Left lobe of liver (tissue), 2 donors: ENCODE data around the gene CORO2B. TPM values are rescaled to one million over a fixed set of nuclear protein-coding genes. Genes with fewer than 3 reads are reported as not detected.
A peak's percentile ranks its signal among the peaks of the same experiment; 100 is the strongest.

Experiments used
- ATAC-seq: fragments of 200-7000 bp; cut with Tn5 transposase; one replicate; pipeline ENCODE4 v1.9.1; 2020; ENCODE audit warnings: mild to moderate bottlenecking, moderate library complexity
- DNase-seq: peaks from one replicate; pipeline ENCODE4 v3.0.0-alpha.2; 2020; ENCODE audit warnings: low spot score
- total RNA-seq: library from RNA; stranded (reverse); gene quantifications from one replicate; pipeline ENCODE4 v1.2.1, GENCODE V29; 2021
- donor health status: DM: no; HTN: no; CAD: no; lungs with moderate emphysema.
- donor health status: DM: no; HTN: yes; CAD: no.

CORO2B gene
- total RNA-seq, 1 donor from 2014 or later = 0.35 TPM

DNA sequence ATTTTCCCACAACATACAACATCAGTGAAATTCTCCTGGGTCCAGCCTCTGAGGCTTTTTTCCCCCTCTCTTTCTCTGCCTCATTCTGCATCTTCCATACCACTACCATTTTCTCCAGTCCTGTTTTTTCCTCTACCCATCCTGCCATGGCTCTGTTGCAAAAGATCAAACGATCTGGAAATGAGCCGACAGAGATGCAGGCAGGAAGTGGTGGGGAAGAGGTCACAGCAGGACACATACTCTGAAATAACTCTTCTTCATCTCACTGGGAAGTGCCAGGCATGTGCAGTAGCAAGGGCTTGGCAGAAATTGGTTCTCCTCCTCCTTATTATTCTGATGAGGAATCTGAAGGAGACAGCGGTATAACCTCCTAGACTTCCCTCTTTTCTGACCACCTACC, 114.3 kb downstream of the CORO2B start:
- no peak for ATAC-seq
- no peak for DNase-seq

DNA sequence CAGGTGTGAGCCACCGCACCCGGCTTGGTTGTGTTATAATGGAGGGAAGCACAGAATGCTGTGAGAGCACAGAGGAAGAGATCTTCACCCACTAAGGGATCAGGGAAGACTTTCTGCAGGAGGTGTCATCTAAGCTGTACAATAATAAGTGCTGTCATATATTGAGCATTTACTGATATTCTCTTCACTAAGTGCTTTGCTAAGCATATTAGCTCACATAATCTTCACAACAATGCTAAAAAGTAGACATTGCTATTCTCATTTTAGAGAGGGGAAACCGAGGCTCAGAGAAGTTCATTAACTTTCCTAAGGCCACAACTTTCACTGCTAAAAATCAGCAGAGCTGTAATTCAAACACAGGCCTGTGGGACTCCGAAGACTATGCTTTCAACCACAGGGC, 115.3 kb downstream of the CORO2B start:
- ATAC-seq (no peak), DNase-seq (no peak)

DNA sequence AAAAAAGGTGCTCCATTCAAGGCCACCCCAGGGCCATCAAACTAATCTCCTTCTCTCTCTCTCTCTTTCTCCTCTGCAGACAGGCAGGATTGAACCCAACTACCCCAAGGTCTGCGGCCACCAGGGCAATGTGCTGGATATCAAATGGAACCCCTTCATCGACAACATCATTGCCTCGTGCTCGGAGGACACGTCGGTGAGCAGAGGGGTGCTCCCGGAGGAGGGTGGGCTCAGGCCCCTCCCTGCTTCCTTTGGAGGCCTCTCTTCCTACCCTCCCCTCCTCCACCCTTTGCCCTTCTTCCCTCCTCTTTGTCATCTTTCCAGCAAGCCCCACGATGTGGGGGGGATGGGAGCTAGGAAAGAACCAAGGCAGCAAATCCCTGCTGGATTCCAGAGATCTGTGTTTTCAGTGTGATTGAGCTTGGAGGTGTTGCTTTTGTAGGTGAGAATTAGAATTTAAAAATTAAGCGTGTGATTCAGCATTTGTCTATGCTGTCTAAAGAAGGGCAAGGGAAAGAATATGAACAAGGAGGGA, 116.3 kb downstream of the CORO2B start:
- ATAC-seq (no peak), DNase-seq (no peak)

DNA sequence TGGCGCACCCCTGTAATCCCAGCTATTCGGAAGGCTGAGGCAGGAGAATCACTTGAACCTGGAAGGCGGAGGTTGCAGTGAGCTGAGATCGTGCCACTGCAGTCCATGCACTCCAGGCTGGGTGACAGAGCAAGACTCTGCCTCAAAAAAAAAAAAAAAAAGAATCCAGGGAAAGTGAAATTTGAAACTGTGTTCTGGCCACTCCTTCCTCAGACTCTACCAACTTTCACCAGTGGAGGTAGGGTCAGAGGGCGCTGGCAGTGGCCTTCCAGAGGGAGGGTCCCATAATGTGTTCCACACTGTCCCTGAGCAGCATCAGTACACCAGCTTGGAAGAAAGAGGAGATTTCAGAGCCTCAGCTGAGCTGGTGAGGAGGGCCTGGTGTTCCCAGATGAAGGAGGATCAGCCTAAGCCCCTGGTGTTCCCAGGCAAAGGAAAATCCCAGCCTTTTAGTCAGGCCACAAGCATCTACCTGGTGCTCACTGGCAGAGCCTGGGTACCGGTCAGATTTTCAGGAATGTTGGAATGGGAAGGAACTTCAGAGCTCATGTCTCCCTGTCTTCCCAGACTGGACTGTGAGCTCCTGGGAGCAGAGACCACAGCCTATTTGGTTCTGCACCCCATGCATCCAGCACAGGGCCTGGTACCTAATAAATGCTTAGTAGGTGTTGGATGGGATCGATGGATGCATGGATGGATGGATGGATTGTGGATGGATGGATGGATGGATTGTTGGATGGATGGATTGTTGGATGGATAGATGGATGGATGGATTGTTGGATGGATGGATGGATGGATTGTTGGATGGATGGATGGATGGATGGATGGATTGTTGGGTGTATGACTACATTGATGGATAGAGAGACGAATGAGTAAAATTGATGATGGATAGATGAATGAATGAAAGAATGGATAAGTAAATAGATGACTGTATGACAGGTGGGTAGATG, 117.9 kb downstream of the CORO2B start:
- no peak for ATAC-seq
- DNase-seq = no peak

DNA sequence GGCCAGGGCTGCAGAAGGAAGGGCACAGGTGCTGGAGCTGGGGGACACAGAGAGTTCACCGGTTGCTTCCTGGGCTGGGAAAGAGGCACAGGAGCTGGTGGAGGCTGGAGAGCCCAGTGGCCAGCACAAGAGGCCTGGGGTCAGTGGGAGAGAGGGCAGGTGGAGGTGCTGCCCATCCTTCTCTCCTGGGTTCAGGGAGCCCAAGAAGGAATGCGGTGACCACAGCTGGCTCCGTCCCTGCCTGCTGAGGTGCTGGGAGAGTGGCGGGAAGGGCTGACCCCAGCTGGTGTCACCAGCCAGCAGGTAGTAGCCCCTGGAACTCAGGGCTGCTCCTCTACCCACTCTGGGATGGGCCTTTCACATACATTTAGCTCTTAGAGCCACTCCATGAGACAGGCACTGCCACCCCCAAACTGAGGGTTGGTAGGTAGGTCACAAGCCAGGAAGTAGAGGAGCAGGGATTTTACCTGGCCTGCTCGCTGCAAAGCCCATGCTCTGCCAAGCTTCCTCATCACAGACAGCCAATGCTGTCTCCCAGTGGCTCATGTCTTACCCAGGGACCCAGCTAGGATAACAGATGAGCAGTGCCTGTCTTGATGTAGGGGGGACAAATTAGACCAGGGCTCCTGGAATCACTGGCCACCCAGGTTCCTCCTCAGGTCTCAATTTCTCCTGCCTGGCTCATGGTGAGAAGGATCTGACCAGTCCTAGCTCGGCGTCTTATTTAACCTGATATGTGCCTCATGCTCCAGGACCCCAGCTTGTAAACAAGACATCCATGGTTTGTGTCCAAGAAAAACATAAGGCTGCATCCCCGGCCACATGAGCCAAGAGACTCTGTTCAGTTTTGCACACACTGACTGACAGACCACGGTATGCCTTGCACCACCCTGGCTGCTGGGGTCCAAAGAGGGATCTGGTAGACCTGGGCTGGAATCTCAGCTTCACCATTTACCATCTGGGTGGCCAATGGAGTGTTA, 119.2 kb downstream of the CORO2B start:
- DNase-seq (no peak), ATAC-seq (no peak)

DNA sequence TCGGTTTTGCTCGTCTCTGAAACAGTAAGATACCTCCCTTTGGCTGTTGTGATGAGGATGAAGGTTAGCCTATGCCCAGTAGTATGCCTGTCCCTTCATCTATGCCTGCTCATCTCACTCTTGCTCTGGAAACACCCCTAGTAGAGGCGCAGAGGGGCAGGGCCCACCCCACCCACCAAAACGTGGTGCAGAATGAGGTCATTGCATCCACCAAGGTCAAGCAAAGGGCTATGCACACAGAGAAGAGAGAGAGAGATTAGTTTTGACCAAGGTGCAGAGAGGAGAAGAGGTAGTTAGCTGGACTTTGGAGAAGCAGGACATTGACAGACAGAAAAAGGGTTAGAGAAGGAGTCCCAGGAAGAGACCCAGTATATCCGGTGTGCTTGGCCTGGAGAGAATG, 119.9 kb downstream of the CORO2B start:
- DNase-seq (no peak), ATAC-seq (no peak)

DNA sequence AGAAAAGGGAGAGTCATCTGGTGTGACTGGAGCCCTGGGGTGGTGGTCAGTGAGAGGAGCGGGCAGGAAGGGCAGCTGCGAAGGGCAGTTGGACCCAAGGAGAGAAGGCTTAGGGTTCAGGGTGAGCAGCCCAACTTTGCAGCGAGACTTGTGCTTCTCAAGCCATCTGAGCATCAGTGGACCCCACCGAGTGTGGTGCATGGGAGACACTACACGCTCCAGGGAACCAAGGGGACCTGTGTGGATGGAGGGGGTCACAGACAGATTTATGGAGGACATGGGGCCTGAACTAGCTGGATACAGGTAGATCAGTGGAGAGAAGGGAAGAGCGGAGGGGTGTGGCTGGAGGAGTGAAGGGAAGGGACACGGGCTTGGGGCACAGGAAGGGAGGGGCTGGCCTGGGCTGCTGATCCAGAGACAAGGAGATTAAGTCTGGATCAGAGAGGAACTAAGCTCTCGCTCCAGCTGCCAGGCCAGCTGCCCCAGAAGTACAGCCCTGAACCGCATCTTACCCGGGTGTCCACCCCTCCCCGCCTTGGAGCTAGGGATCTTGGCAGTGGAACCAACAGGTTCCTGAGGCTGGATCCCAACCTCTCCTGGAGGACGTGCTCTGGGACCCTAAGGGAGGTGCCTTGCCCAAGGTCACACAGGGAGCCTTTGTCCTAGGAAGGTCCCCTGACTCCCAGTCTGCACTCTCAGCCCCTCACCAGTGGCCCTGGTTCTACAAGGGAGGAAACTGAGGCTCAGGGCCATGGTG, 120.5 kb downstream of the CORO2B start:
- ATAC-seq (no peak), DNase-seq (no peak)

DNA sequence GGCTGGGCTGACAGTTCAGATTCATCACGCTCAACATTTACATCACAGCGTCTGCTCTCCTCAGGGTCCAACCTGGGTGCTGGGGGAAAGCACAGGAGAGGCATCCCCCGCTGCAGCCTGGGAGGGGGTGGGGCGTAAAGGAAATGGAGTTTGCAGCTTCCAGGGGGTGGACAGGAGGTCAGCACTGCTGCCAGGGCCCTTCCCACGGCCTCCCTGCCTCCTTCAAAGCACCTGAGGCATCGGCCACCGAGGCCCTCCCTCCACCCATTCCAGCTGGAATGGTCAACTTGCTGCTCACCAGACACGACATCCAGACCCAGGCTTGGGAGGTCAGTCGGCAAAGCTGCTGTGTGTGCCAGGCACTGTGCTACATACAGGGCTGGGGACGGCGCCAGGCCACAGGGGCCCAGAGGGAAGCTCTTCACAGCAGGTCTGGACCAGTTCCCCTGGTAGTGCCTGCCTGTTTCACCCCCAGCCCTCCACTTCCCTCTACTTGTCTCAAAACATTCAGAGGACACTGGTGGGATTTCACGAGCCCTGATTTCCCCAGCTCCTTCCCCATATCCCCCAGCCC, 121.2 kb downstream of the CORO2B start:
- DNase-seq (no peak), ATAC-seq (peak; percentile 36)

DNA sequence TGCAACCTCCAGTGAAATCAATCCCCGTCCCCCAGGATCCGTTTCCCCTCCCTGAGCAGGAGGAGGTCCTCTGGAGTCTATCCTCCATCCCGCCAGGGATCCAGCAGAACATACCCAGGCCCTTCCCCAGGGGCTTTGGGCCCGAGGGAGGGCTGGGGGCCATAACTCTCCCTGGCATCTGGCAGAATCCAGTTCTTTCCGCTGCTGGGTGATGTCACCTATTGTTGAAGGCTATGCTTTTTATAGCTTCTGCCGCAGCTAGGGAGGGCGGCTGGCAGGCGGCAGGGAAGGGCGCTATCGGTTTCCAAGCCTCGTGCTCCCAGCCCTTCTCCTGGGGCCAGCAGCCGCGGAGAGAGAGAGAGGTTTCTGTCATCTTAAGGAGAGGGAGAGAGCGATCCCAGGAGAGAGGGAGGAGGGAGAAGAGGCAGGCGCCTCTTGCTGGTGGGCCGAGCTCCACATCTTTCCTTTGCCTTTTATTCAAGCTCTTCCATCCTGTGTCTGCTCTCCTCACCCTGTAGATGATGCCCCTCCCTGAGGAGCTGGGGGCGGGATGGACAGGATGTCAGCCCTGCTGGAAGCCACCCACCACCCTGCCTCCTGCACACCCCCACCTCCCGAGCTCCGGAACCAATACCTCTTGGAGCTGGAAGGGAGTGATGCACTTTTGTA, 121.8 kb downstream of the CORO2B start:
- ATAC-seq (peak; percentile 54), DNase-seq (no peak)

DNA sequence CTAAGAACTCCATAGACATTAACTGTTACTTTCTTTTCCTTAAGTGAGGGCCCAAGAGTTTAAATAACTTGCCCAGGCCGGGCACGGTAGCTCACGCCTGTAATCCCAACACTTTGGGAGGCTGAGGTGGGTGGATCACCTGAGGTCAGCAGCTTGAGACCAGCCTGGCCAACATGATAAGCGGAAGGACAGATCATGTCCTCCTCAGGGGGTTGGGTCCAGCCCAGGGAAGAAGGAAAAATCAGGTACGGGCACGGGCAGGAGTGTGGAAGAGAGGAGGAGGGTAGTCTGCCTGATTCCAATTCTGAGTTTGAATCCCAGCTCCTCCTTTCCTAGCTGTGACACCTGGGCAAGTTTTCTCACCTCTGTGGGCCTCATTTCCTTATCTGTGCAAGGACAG, 123.1 kb downstream of the CORO2B start:
- ATAC-seq = no peak
- DNase-seq = no peak

DNA sequence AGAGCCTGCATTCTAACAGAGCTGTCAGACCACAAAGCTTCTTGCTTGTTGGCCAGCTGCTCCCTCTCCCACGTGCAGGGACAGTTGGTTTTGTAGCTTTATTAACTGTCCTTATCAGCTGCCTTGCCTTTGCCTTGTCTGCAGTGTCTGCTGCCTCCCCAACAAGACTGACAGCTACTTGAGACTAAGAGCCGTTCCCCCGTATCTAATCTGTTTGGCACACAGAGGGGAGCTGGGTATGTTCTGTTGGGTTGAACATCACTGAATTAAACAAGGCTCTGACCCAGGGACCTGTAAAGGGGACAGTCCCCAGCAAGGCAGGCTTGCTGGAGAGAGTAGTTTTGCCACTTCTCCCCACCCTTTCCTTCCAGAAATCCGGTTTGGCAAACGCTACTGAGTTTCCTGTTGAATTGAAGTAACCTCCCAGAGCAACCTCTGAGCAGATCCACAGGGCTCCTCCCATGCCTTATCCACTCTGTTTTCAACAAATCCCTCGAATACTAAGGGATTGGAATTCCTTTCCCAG, 125.8 kb downstream of the CORO2B start:
- DNase-seq = no peak

DNA sequence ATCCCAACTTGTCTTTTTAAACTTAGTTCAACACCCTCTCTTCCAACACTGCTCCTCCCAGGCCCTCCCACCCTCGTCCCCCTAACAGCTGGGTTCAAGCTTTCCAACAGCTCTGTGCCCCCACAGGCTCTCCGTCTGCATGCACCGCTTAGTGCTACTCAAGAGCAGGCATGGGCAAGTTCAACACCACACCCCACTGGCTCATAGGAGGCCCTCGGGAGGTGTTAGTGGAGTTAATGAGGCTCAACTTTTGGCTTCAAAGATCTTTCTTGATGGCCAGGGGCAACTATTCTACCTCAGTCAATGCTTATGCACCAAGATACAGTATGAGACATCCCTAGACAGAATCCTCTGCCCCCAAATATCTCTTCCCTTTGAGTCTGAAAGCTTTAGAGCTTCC, 127.5 kb downstream of the CORO2B start:
- DNase-seq = no peak
- ATAC-seq = no peak

More for the DNA sequence above, 125.8 kb downstream of the CORO2B start:
- peak; percentile 73 for ATAC-seq

DNA sequence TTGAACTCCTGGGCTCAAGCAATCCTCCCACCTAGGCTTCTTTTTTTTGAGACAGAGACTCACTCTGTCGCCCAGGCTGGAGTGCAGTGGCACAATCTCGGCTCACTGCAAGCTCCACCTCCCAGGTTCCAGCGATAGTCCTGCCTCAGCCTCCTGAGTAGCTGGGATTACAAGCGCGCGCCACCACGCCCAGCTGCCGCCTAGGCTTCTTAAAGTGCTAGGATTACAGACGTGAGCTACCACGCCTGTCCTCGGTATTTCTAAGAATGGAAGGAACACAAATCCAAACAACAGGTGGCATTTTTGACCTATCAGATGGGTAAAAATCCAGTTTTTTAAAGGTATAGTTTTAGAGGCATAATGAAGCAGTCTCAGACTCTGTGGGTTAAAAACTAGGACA, 128.1 kb downstream of the CORO2B start:
- DNase-seq (no peak), ATAC-seq (no peak)

DNA sequence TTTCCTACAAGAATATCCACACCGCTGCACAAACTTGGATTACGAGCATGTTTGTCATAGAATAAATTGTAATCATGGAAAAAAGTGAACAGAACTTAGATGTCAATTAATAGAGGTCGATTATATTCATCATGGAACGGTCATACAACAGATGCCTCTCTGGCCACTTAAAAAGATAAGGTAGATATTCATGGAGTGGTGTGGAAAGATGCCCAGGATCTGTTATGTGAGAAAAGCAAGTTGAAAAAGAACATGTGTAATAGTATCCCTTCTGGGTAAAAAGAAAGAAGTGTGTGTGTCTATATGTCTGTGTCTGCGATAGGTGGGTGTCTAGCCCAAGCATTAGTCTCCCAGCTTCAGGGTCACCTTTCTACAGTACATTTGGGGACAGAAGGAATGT, 128.6 kb downstream of the CORO2B start:
- DNase-seq = no peak

DNA sequence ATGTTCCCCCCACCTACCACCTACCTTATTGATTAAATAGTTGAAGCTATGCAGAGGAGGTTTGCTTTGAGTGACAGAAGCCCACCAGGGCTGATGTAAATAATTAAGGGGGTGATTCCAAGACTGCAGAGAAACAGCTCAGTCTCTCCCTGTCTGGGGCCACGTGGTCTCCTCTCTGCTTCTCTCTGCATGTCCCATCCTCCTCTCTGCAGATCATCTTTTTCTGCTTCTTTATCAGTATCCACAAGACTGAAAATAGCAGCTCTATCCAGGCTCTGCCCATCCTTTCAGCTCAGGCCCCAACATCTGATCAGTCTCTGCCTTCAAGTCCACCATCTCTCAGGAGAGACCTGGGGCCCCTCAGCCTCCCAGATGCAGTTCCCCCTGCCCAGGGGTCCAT, 131.1 kb downstream of the CORO2B start:
- ATAC-seq (no peak), DNase-seq (no peak)

More for the DNA sequence above, 128.6 kb downstream of the CORO2B start:
- no peak for ATAC-seq

DNA sequence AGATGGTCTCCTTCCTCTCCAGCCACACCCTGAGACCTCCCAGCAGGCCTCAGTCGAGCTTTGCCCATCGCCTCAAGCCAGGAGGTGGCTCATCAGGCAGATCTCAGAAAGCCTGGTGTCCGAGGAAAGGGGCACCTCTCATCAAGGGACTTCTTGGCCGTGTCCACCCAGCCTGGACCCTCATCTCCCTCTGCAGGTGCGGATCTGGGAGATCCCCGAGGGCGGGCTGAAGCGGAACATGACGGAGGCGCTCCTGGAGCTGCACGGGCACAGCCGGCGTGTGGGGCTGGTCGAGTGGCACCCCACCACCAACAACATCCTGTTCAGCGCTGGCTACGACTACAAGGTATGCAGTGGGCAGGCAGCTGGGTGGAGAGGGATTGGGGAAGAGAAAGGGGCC, 131.7 kb downstream of the CORO2B start:
- no peak for DNase-seq
- no peak for ATAC-seq

DNA sequence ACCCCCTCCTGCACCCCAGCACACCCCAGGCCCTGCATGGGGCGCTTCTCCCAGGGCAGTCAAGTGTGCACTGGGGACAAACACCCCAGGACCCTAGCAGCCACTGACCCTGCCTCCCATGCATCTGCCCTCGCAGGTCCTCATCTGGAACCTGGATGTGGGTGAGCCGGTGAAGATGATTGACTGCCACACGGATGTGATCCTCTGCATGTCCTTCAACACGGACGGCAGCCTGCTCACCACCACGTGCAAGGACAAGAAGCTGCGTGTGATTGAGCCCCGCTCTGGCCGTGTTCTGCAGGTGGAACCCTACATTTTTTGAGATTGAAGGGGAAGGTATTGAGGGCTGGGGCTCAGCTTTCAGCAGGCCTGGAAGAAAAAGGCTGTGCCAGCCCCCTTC, 132.6 kb downstream of the CORO2B start:
- DNase-seq (no peak), ATAC-seq (no peak)

DNA sequence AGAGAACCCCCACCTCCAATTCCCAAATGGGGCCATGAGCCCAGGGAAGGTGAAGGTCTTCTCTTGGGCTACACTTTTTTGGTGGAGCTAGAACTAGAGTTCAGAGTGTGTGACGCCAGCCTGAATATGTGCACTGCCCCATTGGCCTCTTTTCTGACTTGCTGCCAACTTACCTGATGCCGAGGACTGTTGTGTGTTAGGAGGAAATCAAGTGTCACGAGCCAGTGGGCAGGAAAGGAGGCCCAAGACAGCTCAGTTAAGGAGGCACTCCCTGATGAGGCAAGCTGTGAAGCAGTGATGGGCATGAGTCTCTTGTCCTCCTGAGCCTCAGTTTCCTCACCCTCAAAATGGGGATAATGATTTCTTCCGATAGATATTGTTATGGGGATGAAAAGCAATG, 134.1 kb downstream of the CORO2B start:
- no peak for ATAC-seq
- no peak for DNase-seq

DNA sequence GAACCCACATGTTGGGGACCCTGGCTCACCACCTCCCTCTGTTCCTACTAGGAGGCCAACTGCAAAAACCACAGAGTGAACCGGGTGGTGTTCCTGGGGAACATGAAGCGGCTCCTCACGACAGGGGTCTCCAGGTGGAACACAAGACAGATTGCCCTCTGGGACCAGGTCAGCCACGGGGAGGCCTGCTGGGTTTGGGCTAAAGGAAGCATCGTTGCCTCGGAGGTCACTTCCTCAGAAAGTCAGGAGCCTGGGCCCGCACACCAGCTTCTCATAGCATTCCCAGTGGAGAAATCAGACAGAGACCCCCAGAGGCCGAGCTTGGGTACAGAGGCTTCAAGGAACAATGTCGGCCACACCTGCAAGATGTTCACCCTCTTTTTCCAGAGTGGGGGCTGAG, 135.1 kb downstream of the CORO2B start:
- ATAC-seq (no peak), DNase-seq (no peak)
